Keratinocyte (primary cell): ENCODE measurements around the gene SFRP2.

Source experiments
- CTCF ChIP-seq, 3 experiments: IDR thresholded peaks in 1 of 3; conservative IDR thresholded peaks in 1 of 3; optimal IDR thresholded peaks in 1 of 3; 2 replicates in 2 of 3; 3 replicates in 1 of 3; pipeline versions ENCODE3 to v1.5.1; 2011; ENCODE audit warnings: low read length in 3 of 3, mild to moderate bottlenecking in 3 of 3, moderate library complexity in 2 of 3, control low read depth in 1 of 3, inconsistent platforms in 1 of 3; ENCODE audit not compliant: insufficient read depth in 2 of 3; ENCODE audit errors: extremely low read depth in 1 of 3
- EZH2 ChIP-seq: IDR thresholded peaks from one replicate; pipeline ENCODE4 v1.6.1; 2012; ENCODE audit warnings: inconsistent platforms, mild to moderate bottlenecking, low read length, moderate library complexity

GRCh38 chr4:153741541-153741940, 47.3 kb downstream of the SFRP2 start:
- TF ChIP-seq CTCF (optimal IDR thresholded peaks at IDR 0.05 in 1 of 3, IDR thresholded peaks at IDR 0.05 in 1 of 3, conservative IDR thresholded peaks at IDR 0.05 in 1 of 3; ENCODE audit: extremely low read depth in 1 of 3, insufficient read depth in 2 of 3, low read length in 3 of 3), result no peak
- TF ChIP-seq EZH2, result no peak
